HG03039 (cell line): ENCODE measurements around the gene MRPL46.

ENCODE experiments used
- ATAC-seq: cut with Tn5 transposase; IDR thresholded peaks from one replicate; pipeline ENCODE4 v1.9.1; 2021; ENCODE audit warnings: mild to moderate bottlenecking, moderate library complexity; ENCODE audit not compliant: unreplicated experiment

Gene MRPL46

GRCh38 chr15:88467073-88467934, at the start of gene MRPL46, which contains the start of gene MRPS11:
Gene MRPL46, minus strand, starts transcription at chr15:88467388. Its CDS starts 11 bp downstream, at chr15:88467377.
Gene MRPS11, plus strand, starts transcription at chr15:88467708. Its CDS starts 10 bp downstream, at chr15:88467718.
- peak; percentile 89 for ATAC-seq

- ATAC-seq, result no peak
These were observed 46.0 kb upstream of the MRPL46 start for GRCh38 chr15:88513195-88513594.

- no peak for ATAC-seq
These were observed 45.4 kb upstream of the MRPL46 start for GRCh38 chr15:88512601-88513000.

GRCh38 chr15:88512078-88512477, 44.9 kb upstream of the MRPL46 start:
- no peak for ATAC-seq

GRCh38 chr15:88511161-88511560, 44.0 kb upstream of the MRPL46 start:
- ATAC-seq, result no peak

- ATAC-seq, result no peak
These were observed 42.8 kb upstream of the MRPL46 start for GRCh38 chr15:88509964-88510363.

- no peak for ATAC-seq
These were observed 42.1 kb upstream of the MRPL46 start for GRCh38 chr15:88509321-88509720.

GRCh38 chr15:88506628-88507027, 39.4 kb upstream of the MRPL46 start:
- ATAC-seq, result no peak

GRCh38 chr15:88505721-88506120, 38.5 kb upstream of the MRPL46 start:
- ATAC-seq, result no peak

- ATAC-seq, result no peak
These were observed 37.3 kb upstream of the MRPL46 start for GRCh38 chr15:88504445-88504844.

- ATAC-seq, result no peak
These were observed 31.8 kb upstream of the MRPL46 start for GRCh38 chr15:88498996-88499395.

- no peak for ATAC-seq
These were observed 30.0 kb upstream of the MRPL46 start for GRCh38 chr15:88497109-88497765.

GRCh38 chr15:88493844-88494243, 26.7 kb upstream of the MRPL46 start:
- ATAC-seq, result no peak

GRCh38 chr15:88491158-88491557, 24.0 kb upstream of the MRPL46 start:
- no peak for ATAC-seq

- ATAC-seq, result no peak
These were observed 22.8 kb upstream of the MRPL46 start for GRCh38 chr15:88490036-88490435.

GRCh38 chr15:88489321-88489720, 22.1 kb upstream of the MRPL46 start:
- no peak for ATAC-seq

GRCh38 chr15:88487796-88488523, 20.8 kb upstream of the MRPL46 start:
- ATAC-seq, result no peak

GRCh38 chr15:88487178-88487795, 20.1 kb upstream of the MRPL46 start:
- no peak for ATAC-seq

GRCh38 chr15:88484682-88485331, 17.6 kb upstream of the MRPL46 start:
- ATAC-seq, result no peak

GRCh38 chr15:88482263-88482662, 15.1 kb upstream of the MRPL46 start:
- no peak for ATAC-seq
